Measurements from ENCODE around the gene RABEP2.

RABEP2 gene

GRCh38 chr16:28904828-28905227 is 20.2 kb downstream of the RABEP2 start:
- TF ChIP-seq BHLHE40 (IDR thresholded peaks at IDR 0.05; ENCODE audit: borderline replicate concordance) (no peak), ELF4 (IDR thresholded peaks at IDR 0.05) (no peak), TARDBP (IDR thresholded peaks at IDR 0.05) (no peak), CTBP1 (IDR thresholded peaks at IDR 0.05; ENCODE audit: borderline replicate concordance) (no peak), FOXA1 (IDR thresholded peaks at IDR 0.05) (no peak), SUZ12 (IDR thresholded peaks at IDR 0.05) (no peak), ZNF384 (IDR thresholded peaks at IDR 0.05) (no peak), SP1 (IDR thresholded peaks at IDR 0.05) (no peak), NFRKB (IDR thresholded peaks at IDR 0.05) (no peak), L3MBTL2 (conservative IDR thresholded peaks at IDR 0.05) (no peak), PKNOX1 (IDR thresholded peaks at IDR 0.05) (no peak), FOXM1 (IDR thresholded peaks at IDR 0.05; ENCODE audit: borderline replicate concordance) (no peak), FOXK2 (IDR thresholded peaks at IDR 0.05) (no peak), LEF1 (IDR thresholded peaks at IDR 0.05; ENCODE audit: borderline replicate concordance) (no peak), HDGF (IDR thresholded peaks at IDR 0.05; ENCODE audit: borderline replicate concordance) (no peak), ARNT (IDR thresholded peaks at IDR 0.05) (no peak)
- ChIA-PET CTCF (no interaction called here), POLR2A (interaction anchor here (1.0 kb wide), 1 partner anchor 32 kb away, joined by 3 read pairs; no protein-coding TSS in a partner anchor)
- no peak for DNase-seq (ENCODE audit: extremely low spot score)

GRCh38 chr16:28904363-28904762 is 20.7 kb downstream of the RABEP2 start:
- CTCF ChIA-PET: no interaction called here
- no peak for DNase-seq (ENCODE audit: extremely low spot score)
- TF ChIP-seq SUZ12 (IDR thresholded peaks at IDR 0.05): no peak
- no peak for TF ChIP-seq CTBP1 (IDR thresholded peaks at IDR 0.05; ENCODE audit: borderline replicate concordance)
- TF ChIP-seq FOXA1 (IDR thresholded peaks at IDR 0.05): no peak
- no peak for TF ChIP-seq ZNF384 (IDR thresholded peaks at IDR 0.05)
- TF ChIP-seq L3MBTL2 (conservative IDR thresholded peaks at IDR 0.05): no peak
- no peak for TF ChIP-seq BHLHE40 (IDR thresholded peaks at IDR 0.05; ENCODE audit: borderline replicate concordance)
- no peak for TF ChIP-seq SP1 (IDR thresholded peaks at IDR 0.05)
- TF ChIP-seq LEF1 (IDR thresholded peaks at IDR 0.05; ENCODE audit: borderline replicate concordance): no peak
- TF ChIP-seq PKNOX1 (IDR thresholded peaks at IDR 0.05): no peak
- POLR2A ChIA-PET: interaction anchor here (1.0 kb wide), 1 partner anchor 32 kb away, joined by 3 read pairs; no protein-coding TSS in a partner anchor

GRCh38 chr16:28903344-28904042 is 21.5 kb downstream of the RABEP2 start:
- no peak for TF ChIP-seq CTBP1 (IDR thresholded peaks at IDR 0.05; ENCODE audit: borderline replicate concordance)
- no peak for TF ChIP-seq HDGF (IDR thresholded peaks at IDR 0.05; ENCODE audit: borderline replicate concordance)
- no peak for TF ChIP-seq L3MBTL2 (conservative IDR thresholded peaks at IDR 0.05)
- no peak for TF ChIP-seq BHLHE40 (IDR thresholded peaks at IDR 0.05; ENCODE audit: borderline replicate concordance)
- no peak for TF ChIP-seq FOXK2 (IDR thresholded peaks at IDR 0.05)
- no peak for TF ChIP-seq LEF1 (IDR thresholded peaks at IDR 0.05; ENCODE audit: borderline replicate concordance)
- TF ChIP-seq FOXM1 (IDR thresholded peaks at IDR 0.05; ENCODE audit: borderline replicate concordance): no peak
- TF ChIP-seq SP1 (IDR thresholded peaks at IDR 0.05): no peak
- TF ChIP-seq PKNOX1 (IDR thresholded peaks at IDR 0.05): no peak
- TF ChIP-seq ZNF384 (IDR thresholded peaks at IDR 0.05): no peak
- no peak for TF ChIP-seq SUZ12 (IDR thresholded peaks at IDR 0.05)
- no peak for TF ChIP-seq ARNT (IDR thresholded peaks at IDR 0.05)
- no peak for TF ChIP-seq TARDBP (IDR thresholded peaks at IDR 0.05)
- no peak for TF ChIP-seq NFRKB (IDR thresholded peaks at IDR 0.05)
- no peak for TF ChIP-seq FOXA1 (IDR thresholded peaks at IDR 0.05)
- TF ChIP-seq ELF4 (IDR thresholded peaks at IDR 0.05): no peak
- no peak for DNase-seq (ENCODE audit: extremely low spot score)
- CTCF ChIA-PET: no interaction called here
- POLR2A ChIA-PET: interaction anchor here (1.0 kb wide), 1 partner anchor 33 kb away, joined by 3 read pairs; no protein-coding TSS in a partner anchor

- ChIA-PET CTCF (no interaction called here), POLR2A (no interaction called here)
- no peak for TF ChIP-seq ARNT (IDR thresholded peaks at IDR 0.05)
- no peak for TF ChIP-seq FOXK2 (IDR thresholded peaks at IDR 0.05)
- no peak for TF ChIP-seq ELF4 (IDR thresholded peaks at IDR 0.05)
- no peak for TF ChIP-seq HDGF (IDR thresholded peaks at IDR 0.05; ENCODE audit: borderline replicate concordance)
- no peak for TF ChIP-seq PKNOX1 (IDR thresholded peaks at IDR 0.05)
- no peak for TF ChIP-seq ZNF384 (IDR thresholded peaks at IDR 0.05)
- TF ChIP-seq CTBP1 (IDR thresholded peaks at IDR 0.05; ENCODE audit: borderline replicate concordance): no peak
- no peak for TF ChIP-seq NFRKB (IDR thresholded peaks at IDR 0.05)
- TF ChIP-seq SP1 (IDR thresholded peaks at IDR 0.05): no peak
- no peak for TF ChIP-seq LEF1 (IDR thresholded peaks at IDR 0.05; ENCODE audit: borderline replicate concordance)
- no peak for TF ChIP-seq BHLHE40 (IDR thresholded peaks at IDR 0.05; ENCODE audit: borderline replicate concordance)
- no peak for TF ChIP-seq TARDBP (IDR thresholded peaks at IDR 0.05)
- no peak for TF ChIP-seq FOXA1 (IDR thresholded peaks at IDR 0.05)
- TF ChIP-seq SUZ12 (IDR thresholded peaks at IDR 0.05): no peak
- TF ChIP-seq L3MBTL2 (conservative IDR thresholded peaks at IDR 0.05): no peak
- no peak for TF ChIP-seq FOXM1 (IDR thresholded peaks at IDR 0.05; ENCODE audit: borderline replicate concordance)
- no peak for DNase-seq (ENCODE audit: extremely low spot score)
Observed at GRCh38 chr16:28902909-28903308, 22.1 kb downstream of the RABEP2 start.

GRCh38 chr16:28901862-28902261 is 23.2 kb downstream of the RABEP2 start:
- CTCF ChIA-PET: no interaction called here
- POLR2A ChIA-PET: no interaction called here
- no peak for TF ChIP-seq NFRKB (IDR thresholded peaks at IDR 0.05)
- no peak for TF ChIP-seq TARDBP (IDR thresholded peaks at IDR 0.05)
- TF ChIP-seq BHLHE40 (IDR thresholded peaks at IDR 0.05; ENCODE audit: borderline replicate concordance): no peak
- no peak for TF ChIP-seq FOXK2 (IDR thresholded peaks at IDR 0.05)
- DNase-seq (ENCODE audit: extremely low spot score): no peak
